T-helper 2 cell (primary cell): ENCODE results near the gene LRMDA.

Experiments used
- DNase-seq, 5 experiments: peaks; one replicate each; pipeline versions ENCODE4 v3.0.0 to v3.0.0-alpha.2; 2012 to 2022

Gene LRMDA

DNA sequence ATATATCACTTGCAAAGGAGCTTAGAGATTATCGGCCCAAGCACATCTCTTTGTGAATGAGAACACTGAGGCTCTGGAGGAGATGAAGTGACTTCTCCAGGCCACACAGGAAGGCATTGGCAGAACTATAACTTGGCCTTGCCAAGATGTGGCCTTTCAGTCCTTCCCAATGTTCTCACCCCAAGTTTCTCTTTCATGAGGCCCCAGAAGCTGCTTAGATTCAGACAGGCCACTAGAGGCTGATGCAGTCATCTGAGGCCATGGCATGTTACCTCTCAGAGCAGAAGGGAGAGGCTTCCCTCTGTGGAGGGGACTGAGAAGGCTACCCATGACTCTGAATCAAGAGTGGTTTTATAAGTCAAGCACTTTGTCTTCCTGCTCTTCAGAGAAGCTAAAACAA is 1003.7 kb downstream of the LRMDA start:
- DNase-seq: no peak

DNA sequence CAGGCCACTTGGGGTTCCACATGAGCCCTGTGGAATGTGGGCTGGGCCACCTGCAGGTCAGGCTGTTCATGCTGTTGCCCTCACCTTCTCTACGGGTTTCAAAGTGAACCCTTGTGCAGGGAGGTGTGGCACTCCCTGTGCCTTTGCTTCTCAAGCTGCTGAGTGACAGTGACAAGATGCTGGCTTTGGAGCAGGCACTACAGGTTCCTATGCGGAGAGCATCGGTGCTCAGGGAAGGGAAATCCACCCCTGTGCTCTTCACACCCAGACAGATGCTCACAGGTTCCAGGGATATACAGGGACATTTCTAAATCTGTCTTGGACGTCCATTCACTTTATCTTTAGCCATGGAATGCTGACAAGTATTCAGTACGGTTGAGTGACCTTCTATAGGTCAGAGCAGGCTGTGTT is 1005.0 kb downstream of the LRMDA start:
- DNase-seq: no peak

DNA sequence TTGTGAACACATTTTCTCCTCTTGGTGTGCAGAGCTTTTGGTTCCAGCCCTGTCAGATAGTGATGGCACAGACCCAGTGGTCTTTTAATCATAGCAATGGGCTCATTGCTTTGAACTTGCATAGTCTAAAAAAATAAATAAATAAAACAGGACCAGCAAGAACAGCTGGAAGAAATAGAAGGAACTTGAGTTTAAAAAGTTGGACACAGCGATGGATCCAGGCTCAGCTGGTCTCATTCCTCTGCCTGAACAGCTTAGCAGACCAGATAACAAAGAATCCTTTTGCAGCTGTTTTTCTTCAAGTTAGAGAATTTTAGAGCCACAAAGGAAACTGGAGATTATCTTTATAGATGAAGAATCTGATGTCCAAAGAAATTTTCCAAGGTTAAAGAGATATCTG is 1005.6 kb downstream of the LRMDA start:
- no peak for DNase-seq

DNA sequence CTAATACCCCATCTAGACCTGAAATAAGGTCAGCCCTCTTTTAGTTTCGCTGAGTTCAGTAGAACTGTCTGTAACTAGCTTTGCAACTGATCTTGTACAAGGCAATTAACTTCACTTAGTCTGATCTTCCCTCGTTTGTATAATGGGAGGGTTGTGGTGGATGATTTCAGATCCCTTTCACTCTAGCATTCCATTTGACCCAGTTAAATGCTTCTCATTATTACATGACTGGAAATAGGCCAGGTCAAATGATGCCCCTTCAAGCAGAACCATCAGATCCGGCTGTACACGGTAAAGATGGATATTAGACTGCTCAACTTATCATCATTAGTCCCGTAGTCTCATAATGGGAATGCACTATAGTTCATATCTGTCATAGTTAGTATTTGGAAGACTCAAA is 1009.0 kb downstream of the LRMDA start:
- no peak for DNase-seq

DNA sequence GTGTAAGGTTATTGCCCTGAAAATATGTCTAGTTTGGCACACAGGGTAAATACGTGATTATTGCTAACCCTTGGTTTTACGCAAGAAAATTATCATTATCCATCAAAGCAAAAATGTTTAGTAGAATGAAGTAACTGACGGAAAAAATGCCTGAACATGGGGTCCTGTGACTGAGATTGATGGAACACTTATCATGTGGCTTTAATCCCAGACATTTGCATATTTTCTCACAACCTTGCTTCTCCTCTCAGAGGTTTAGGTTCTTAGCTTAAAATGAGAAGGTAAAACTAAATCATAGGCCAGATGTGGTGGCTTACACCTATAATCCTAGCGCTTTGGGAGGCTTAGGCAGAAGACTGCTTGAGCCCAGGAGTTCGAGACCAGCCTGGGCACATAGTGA is 1010.7 kb downstream of the LRMDA start:
- DNase-seq: no peak

DNA sequence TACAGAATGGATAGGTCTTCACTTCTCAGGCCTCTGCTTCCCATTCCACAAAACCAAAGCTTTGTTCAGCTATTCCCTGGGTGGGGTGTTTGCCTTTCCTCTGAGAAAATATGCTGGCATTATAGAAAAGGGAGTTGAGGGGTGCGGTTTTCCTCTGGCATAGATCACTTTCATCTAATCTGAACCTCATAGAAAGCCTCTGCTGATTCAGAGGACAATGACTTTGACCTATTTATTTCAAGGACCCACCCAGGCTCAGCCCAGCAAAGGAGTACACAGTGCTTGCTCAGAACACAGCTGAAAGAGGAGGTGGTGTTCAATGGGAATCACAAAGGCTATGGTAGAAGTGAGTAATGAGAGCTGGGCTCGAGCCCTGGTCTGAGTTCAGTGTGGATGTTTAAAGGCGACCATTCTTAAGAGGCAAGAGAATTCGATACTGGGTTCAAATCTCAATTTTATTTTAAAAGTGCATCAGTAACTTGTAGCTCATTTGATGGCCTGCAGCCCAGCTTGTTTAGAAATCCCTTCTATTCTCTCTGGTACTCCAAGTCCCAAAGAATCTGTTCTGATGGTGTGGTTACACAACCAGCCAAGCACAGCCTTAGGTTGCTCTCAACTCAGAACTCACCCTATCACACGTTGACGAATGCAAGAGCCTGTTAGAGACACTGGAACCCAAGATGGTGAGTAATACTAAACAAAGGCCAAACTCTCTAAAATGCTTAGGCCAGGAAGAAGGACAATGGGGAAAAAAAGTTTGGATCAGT is 1012.8 kb downstream of the LRMDA start:
- no peak for DNase-seq

DNA sequence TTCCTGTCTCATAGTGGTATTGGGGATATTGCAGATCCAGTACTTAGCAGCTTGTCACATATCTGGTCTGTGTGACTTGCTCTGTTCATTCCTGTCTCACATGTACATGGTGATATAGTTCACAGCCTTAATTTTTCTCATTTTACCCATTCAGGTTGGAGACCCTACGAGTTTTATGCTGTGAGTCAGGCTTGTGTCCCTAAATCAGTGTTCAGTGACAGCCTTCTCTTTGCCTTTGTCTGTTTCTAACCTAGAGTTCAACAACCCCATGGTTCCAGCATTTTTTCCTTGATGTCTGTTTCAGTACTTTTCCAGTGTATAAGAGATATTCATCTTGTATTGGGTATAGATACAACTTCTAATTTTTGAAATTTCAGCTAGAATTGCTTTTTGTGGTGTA is 1016.2 kb downstream of the LRMDA start:
- no peak for DNase-seq

DNA sequence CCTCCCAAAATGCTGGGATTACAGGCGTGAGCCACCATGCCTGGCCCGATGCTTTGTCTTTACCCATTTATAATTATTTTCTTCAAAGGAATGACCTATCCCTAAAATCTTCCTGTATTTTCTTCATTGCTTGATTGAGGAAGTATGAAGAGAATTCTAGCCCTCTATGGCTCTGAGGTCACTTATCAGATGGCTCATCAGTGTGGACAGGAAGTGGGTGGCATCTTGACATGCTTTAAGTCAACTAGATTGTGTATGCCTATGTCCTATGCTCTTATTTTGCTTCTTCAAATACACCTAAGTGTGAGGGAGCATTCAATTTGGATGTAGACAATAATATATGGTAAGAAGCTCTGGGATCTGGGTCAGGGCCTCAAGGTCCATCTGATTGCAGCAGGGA is 1020.5 kb downstream of the LRMDA start:
- DNase-seq: no peak

DNA sequence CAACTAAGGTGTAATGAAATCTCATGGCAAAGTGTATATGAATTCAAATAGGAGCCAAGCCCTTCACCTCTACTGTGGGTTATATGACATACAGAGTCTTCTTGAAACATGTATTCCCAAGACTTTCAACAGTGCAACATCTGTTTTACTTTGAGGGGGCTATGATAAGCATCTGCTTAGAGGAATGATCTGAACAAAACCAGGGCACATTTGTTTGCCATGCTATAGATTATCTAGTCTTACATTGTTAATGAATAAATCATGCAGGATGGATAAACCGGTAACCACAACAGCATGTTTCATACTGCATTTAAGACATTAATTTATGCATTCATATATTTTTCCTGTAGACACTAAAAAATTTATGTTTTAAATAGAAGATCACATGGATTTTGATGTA is 1021.9 kb downstream of the LRMDA start:
- DNase-seq: no peak

DNA sequence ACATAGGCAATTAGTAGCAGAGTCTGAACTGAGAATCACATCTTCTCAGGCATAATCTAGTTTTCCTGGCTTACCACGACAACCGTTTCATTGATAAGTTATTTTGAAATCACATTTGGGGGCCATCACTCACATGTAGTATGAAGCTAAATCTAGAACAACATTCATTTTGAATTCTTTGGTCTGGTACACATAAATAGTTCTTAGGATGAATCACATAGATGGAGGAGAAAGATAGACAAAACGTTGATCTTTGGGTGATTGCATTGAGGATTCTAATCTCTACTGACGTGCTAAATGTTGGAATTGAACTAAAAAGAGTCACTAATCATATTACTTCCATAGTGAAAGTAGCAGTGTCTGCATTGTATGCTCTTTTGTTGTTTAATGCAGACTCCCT is 1022.6 kb downstream of the LRMDA start:
- DNase-seq: no peak

DNA sequence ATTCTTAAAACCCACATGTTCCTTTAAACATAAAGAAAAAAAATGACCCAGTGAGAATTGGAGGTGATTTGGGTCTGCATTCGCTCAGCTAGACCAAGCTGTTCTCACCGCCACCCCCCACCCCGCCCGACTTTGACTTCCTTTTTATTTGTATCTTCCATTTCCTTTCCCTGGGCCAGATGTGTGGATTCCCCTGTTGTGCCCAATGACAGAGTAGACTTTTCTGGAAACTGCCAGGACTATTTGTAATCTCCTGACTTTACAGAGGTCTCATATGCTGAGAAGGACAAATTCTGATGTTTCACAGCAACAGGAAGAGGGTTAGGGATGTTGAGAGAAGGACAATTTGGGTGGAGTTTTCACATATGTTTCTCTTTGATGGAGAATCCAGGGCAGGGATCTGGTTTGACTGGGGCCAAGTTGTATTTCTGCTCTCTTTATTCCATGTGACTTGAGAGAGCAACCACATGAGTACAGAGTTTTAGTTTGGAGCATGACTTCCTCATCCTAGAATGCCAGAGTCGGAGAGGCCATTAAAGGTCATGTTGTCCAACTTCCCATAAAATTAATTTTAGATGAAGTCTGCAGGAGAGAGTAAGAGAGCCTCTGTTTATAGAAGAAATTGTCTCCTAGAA is 1023.2 kb downstream of the LRMDA start:
- no peak for DNase-seq

DNA sequence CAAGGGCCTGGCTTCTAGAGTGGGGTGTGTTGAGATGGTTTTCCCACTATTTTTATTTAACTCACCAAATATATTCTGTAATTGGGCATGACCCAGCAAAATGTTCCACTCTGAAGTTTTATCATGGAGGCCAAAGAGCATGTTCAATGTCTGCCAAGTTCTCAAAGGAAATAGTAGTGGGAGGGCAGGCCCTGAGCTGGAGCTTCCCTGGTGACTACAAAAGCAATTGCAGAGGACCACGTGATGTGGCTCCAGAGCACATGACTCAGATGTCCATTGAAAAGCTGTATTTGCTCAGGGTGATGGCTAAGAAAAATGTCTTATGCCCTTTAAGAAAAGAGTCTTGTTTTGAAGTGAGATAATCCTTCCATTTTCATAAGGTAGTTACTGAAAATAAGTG is 1024.8 kb downstream of the LRMDA start:
- no peak for DNase-seq

DNA sequence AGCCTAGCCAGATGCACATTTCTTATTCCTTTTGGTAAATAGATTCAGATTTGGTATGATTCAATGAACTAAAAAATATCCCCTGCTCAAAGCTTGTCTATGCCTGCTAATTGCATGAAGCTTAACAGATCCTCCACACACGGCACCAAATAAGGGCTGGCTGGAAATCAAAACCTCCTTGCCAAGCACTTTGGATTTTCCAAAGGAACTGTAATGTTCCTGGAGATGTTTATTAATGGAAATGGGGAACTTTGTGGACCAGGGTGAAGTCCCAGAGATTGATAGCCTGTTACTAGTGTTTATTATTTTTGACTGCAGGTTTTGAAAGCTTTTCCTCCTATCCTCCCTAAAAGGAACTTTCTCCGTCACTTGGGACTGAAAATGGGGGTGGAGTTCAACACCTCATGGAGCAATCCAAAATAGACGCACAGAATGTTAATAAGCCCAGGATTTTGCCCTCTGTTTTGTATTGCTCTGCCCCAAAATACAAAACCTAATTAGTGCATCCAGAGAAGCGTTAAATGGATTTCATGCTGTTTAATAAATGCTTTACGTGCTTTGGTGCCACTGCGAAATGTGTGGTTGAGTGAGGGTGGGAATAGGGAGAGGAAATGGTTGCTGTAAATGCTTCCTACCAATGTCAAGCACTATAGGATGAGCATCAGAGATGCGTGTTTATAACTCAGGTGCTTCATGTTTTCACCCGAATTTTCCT is 1027.7 kb downstream of the LRMDA start:
- no peak for DNase-seq

DNA sequence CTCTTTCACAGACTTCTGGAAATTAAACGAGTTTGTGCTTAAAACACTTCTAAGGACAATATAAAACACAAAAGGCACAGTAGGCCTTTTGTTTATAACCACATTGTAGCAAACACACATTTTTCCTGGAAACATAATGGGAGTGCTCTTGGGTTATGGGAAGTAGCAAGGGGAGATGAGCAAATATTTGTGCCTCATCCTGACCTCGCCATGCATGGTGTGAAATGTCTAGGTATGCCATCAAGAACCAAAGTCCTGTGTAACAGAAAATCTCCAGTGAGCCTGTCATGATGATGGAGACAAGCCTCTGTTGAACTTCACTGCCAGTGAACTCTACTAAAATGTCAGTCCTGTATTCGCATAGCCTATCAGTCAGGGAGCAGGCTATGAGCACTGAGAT is 1029.6 kb downstream of the LRMDA start:
- no peak for DNase-seq

DNA sequence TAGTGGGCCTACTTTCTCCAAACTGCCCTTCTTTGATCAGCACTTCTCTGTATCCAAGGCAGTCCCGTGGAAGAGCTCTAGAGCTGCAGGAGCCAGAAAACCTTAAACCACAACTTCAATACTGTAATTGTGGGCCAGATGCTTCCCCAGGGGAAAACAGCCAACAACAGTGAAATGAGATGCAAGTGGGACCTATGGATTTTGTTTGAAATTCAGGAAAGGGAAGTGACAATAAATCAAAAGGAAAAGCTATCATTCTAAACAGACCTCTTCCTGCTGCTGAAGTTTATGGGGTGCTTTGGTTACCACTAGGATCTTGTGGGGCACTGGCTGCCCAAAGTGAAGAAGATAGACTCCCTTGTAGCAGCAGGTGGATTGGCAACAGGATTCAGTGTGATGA is 1031.7 kb downstream of the LRMDA start:
- DNase-seq: no peak

DNA sequence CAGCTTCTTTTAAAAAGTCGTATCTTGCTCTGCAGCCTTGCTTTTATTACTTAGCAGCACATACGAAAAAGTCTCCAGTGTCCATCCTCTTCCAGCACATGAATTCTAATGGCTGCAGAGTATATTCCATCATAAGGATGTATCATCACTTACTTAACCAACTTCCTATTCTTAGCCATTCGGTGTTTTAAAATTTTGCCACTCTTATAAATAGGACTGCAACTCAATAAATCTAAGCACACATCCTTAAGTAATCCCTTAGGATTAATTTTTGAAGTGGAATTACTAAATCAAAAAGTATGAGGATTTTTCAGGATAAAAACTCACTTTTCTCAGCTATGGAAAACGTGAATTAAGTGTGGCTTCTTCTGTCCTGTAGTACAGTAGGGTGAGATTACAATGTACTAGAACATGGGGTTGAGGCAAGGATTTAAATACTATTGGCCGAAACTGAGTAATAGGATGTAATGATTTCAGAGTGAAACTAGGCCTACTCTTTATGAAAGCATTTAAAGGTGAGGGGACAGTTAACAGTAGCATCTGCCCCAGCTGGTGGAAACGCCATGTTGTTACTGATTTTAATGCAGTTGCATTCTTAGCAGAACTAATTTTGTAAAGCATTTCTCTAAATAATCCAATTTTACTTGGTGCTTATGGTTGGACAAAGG is 1035.5 kb downstream of the LRMDA start:
- DNase-seq: no peak

DNA sequence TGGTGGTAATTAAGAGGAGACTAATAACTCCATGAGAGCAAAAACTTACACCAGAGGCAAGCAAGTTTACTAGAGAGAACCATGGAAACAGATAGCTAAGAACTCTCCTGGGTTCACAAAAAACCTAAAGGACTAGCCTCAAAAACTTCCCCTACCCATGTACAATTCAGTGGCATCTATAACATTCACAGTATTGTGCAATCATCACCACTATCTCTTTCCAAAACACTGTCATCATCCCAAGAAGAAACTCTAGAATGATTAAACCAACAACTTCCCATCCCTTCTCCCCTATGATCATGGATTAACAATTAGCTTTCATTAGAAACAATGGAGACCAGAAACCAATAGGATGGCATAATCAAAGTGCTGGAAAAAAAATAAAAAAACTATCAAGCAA is 1038.3 kb downstream of the LRMDA start:
- no peak for DNase-seq

DNA sequence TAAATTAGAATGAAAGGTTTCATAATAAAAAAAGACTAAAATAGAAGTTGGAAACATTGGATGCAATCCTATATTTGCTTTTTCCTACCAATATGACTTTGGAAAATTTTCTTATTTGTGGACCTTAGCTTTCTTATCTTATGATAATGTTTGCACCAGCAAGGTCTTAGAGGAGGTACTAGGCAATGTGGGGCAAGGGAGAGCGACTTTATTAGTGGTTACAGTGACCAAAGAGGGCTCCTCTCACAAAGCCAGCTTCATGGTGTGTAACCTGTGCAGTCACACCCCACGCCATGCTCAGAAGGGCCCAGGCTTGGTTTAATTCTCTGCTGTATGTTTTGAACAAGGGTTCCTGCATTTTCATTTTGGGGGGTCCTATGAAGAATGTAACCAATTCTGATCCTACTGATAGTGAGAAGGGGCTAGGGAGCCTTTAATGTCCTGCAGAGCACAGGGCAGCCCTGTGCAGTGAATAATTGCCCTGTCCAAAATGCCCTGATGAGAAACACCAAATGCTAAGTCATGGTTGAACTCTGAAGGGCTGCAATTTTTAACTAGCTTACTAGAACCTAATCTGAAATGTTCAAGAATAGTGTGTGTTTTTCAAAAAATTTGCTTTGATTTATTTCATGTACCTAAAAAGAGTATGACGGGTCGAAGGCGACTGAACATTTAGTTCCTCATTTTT is 1047.8 kb downstream of the LRMDA start:
- DNase-seq: no peak

DNA sequence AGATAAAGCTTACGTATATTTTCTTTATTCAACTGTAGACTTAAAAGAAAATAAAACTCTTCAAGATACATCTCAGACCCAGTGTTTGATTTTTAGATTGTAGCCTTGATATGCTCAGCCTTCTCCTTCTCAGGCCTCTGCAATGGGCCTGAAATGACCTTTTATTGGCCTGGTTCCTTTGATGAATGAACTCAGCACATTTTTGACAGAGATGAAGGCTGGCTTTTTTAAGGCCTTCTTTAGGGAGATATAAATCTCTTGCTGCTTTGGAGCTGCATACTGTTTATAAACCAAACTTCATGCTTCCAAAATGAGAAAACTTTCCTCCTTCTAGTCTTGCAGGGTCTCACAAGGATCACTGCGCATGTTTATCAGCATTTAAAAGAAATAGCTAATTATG is 1049.8 kb downstream of the LRMDA start:
- no peak for DNase-seq

DNA sequence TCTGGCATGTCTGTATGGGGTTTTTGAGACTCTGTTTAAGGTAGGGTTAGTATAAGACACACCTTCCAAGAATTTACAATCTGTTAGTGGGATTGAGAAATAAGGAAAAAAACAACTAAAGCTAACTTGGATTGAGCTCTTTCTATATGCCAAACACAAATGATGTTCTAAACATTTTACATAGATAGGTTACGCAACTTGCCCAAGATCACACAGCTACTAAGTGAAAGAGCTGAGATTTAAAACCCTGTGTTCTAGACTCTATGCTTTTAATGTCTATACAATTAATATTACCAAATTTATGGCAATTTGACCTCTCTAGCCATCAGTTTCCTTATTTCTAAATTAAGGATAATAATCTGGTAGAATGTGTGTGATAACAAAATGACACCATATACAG is 1056.2 kb downstream of the LRMDA start:
- DNase-seq: no peak

DNA sequence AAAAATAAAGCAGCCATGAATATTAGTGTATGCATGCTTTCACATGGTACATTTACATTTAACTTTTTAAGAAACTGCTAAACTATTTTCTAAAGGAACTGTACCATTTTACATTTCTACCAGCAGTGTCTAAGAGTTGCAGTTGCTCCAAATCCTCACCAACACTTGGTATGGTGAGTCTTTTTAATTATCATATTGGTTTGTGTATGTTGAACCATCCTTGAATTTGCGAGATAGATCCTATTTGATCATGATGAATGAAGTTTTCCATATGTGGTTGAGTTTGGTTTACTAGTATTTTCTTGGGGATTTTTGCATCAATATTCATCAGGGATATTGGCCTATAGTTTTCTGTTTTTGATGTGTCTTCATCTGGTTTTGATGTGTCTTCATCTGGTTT is 1057.2 kb downstream of the LRMDA start:
- no peak for DNase-seq

DNA sequence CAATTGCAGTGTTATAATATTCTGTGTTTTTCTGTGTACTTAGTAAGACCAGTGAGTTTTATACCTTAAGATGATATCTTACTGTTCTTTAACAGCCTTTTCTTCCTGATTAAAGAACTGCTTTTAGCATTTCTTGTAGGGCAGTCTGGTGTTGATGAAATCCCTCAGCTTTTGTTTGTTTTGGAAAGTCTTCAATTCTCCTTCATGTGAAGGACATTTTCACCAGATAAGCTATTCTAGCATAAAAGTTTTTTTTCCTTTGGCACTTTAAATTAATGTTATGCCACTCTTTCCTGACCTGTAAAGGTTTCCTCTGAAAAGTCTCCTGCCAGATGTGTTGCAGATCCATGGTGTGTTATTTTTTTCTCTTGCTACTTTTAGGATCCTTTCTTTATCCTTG is 1059.8 kb downstream of the LRMDA start:
- no peak for DNase-seq

DNA sequence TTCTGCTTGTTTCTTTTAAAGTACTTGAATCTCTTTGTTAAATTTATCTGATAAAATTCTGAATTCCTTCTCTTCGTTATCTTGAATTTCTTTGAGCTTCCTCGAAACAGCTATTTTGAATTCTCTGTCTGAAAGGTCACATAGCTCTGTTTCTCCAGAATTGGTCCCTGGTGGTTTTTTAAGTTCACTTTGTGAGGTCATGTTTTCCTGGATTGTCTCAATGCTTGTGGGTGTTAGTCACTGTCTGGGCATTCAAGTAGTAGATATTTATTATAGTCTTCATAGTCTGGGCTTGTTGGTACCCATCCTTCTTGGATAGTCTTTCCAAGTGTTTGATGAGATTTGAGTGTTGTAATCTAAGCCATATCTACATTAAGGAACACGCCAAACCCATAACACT is 1060.6 kb downstream of the LRMDA start:
- DNase-seq: no peak
